IPS-18a (cell line): Measurements from ENCODE around the gene RETREG3.

Experiments
- H3K27ac ChIP-seq: one replicate; pipeline ENCODE4 v1.5.1; 2013; ENCODE audit warnings: low read length
- H3K27me3 ChIP-seq: one replicate; pipeline ENCODE4 v1.6.1; 2013; ENCODE audit warnings: mild to moderate bottlenecking, low read length; ENCODE audit not compliant: control insufficient read depth, insufficient read depth
- H3K36me3 ChIP-seq: one replicate; pipeline ENCODE4 v1.6.1; 2013; ENCODE audit warnings: low read depth, low read length; ENCODE audit not compliant: control insufficient read depth
- H3K4me1 ChIP-seq: one replicate; pipeline ENCODE4 v1.6.1; 2013; ENCODE audit warnings: low read depth, low read length; ENCODE audit not compliant: control insufficient read depth
- H3K4me3 ChIP-seq: one replicate; pipeline ENCODE4 v1.5.1; 2013; ENCODE audit warnings: low read length
- H3K9ac ChIP-seq: one replicate; pipeline ENCODE4 v1.6.1; 2013; ENCODE audit warnings: mild to moderate bottlenecking, low read length, moderate library complexity
- H3K9me3 ChIP-seq: one replicate; pipeline ENCODE4 v1.6.1; 2013; ENCODE audit warnings: low read depth, low read length; ENCODE audit not compliant: control insufficient read depth

Gene RETREG3, protein sequence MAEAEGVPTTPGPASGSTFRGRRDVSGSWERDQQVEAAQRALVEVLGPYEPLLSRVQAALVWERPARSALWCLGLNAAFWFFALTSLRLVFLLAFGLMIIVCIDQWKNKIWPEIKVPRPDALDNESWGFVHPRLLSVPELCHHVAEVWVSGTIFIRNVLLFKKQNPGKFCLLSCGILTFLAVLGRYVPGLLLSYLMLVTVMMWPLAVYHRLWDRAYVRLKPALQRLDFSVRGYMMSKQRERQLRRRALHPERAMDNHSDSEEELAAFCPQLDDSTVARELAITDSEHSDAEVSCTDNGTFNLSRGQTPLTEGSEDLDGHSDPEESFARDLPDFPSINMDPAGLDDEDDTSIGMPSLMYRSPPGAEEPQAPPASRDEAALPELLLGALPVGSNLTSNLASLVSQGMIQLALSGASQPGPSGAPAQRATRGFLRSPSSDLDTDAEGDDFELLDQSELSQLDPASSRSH

DNA sequence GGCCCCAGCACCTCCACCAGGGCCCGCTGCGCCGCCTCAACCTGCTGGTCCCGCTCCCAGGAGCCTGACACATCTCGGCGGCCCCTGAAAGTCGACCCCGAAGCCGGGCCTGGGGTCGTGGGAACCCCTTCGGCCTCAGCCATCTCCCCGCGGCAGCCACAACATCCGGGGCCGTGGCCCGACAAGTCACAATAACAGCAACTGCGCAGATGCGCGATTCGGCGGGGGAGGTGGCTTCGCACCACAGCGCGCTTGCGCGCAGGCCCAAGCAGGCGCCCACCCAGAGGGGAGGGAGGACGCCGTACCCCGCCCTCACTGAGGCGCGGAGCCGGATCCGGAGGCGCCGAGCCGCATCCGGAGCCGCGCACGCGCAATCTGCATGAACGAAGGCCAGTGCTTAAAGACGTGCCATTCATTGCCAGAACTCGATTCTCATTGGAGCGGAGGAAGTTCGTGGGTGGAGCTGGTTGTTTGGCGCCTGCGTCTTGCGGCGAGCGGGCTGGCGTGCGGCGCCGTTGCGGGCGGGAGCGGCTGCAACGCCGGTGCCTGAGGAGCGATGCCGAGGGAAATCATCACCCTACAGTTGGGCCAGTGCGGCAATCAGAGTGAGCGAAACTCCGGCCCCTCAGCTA lies at the start of gene RETREG3, which contains the start of gene TUBG1:
TSS of gene RETREG3 (minus strand) at position 193 of the 632 bp plus-strand sequence. CDS start at position 143, 50 bp downstream.
TSS of gene TUBG1 (plus strand) at position 502 of the 632 bp plus-strand sequence. CDS start at position 557, 55 bp downstream.
- Histone ChIP-seq H3K36me3 (peaks cover 27% of the 10 kb centered on the region), H3K9ac (peak within 1 kb of the TSS; percentile 86), H3K27ac (peak within 1 kb of the TSS; percentile 84), H3K27me3 (no peaks in the 10 kb centered on the region), H3K4me1 (peaks cover 7% of the 10 kb centered on the region), H3K9me3 (no peaks in the 10 kb centered on the region), H3K4me3 (peak within 1 kb of the TSS; percentile 99)

DNA sequence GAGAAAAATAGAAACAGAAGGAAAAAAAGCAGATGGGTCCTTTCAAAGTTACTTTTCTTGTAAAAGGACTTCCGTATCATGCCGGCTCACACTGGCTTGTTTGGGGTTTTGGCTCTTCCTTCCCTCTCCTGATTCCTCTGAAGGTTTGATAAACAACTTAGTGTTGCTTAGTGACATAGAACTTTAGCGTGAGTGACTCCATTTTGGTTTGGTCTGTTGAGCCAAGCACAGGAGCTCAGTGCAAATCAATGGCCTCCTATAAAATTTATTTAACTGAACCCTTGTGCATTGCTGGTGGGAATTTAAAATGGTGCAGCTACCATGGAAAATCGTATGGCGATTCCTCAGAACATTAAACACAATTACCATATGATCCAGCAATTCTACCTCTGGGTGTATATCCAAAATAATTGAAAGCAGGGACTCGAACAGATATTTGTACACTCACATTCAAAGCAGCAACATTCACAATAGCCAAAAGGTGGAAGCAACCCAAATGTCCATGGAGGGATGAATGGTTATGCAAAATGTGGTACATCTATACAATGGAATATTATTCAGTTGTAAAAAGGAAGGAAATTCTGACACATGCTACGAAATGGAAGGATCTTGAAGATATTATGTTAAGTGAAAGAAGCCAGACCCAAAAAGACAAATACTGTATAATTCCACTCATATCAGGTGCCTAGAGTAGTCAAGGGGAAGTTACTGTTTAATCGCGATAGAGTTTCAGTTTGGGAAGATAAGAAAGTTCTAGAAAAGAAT lies 48.8 kb upstream of the RETREG3 start:
- Histone ChIP-seq H3K4me1 (peaks cover 10% of the 10 kb centered on the region), H3K9ac (no peak overlapping the region), H3K27me3 (peaks cover 4% of the 10 kb centered on the region), H3K36me3 (peaks cover 4% of the 10 kb centered on the region), H3K27ac (no peak overlapping the region), H3K9me3 (no peaks in the 10 kb centered on the region), H3K4me3 (no peak overlapping the region)

DNA sequence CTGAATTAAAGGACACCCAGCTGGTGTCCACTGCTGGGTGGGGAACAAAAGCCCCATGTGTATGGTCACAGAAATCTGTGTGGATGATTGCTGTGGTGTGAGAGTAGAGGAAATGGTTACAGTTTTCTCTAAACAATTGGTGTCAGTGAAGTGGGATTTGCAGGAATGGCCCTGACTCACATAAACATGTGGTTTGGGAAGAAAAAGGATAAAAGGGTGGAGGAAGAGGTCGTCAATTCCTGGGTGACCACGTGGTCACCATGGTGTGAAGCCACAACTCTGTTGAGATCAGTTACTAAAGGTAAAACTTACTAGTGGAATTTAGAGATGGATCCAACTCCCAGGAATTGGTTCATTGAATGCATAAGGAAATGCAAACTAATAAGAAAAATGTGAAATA lies 46.4 kb upstream of the RETREG3 start:
- no peak overlapping the region for H3K27ac ChIP-seq
- no peaks in the 10 kb centered on the region for H3K9me3 ChIP-seq
- no peak overlapping the region for H3K9ac ChIP-seq
- peaks cover 4% of the 10 kb centered on the region for H3K27me3 ChIP-seq
- peaks cover 7% of the 10 kb centered on the region for H3K4me1 ChIP-seq
- H3K4me3 ChIP-seq, result no peak overlapping the region
- no peaks in the 10 kb centered on the region for H3K36me3 ChIP-seq

DNA sequence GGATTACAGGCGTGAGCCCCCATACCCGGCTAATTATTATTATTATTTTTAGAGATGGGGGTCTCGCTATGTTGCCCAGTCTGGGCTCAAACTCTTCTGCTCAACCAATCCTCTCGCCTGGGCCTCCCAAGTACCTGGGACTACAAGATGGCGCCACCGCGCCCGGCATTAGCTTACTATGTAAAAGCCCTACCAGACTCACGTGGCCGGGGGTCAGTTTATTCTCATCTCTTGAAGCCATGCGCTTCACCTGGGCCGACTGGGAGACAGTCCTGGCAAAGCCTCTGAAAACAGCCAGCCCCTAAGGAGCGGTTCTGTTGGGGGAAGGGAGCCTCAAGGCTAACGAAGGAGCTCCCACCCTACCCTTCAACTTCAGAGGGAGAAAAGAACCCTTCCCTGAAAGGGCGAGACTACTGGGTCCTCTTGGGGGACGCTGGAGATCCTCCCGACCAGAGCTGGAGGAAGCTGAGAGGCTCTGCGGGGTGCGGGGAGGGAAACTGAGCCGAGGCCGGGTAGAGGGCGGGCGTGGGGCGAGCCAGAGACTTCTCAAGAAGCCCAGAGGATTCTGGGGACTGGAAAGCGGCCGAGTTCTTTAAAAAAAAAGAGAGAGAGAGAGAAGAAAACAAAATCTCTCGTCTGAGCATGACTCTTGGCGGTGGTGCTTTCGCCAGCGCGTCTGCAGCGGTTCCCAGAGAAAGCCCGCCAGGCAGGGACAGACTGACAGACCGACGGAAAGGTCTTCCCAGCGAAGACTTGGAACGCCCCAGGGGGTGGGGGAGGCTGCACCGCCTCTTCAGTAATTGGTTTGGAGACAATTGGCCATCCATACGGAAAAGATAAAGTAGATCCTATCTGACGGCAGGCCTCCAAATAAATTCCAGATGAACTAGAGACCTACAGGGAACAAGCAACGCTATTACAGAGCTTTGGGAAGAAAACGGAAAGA lies 44.3 kb upstream of the RETREG3 start:
- Histone ChIP-seq H3K36me3 (no peaks in the 10 kb centered on the region), H3K9ac (peak overlapping the region; percentile 28), H3K4me1 (peaks cover 3% of the 10 kb centered on the region), H3K9me3 (no peaks in the 10 kb centered on the region), H3K4me3 (peak overlapping the region; percentile 54), H3K27ac (no peak overlapping the region), H3K27me3 (peaks cover 4% of the 10 kb centered on the region)

DNA sequence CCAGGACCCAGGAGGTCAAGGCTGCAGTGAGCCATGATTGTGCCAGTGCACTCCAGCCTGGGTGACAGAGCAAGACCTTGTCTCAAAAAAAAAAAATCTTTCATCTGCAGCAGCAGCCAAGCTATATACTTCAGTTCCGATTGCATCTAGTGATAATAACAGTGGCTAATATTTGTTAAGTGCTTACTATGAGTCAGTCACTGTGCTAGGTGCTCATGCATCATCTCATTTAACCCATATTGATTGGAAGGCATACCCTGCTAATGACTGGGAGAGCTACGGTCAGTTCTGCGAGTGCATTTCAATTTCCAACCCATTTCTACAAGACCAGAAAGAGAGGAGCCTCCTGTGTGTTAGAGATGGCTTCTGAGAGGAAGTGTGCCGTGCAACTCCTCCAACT lies 42.2 kb upstream of the RETREG3 start:
- Histone ChIP-seq H3K9ac (no peak overlapping the region), H3K27ac (no peak overlapping the region), H3K4me3 (no peak overlapping the region), H3K4me1 (peaks cover 3% of the 10 kb centered on the region), H3K9me3 (no peaks in the 10 kb centered on the region), H3K36me3 (no peaks in the 10 kb centered on the region), H3K27me3 (peaks cover 4% of the 10 kb centered on the region)

DNA sequence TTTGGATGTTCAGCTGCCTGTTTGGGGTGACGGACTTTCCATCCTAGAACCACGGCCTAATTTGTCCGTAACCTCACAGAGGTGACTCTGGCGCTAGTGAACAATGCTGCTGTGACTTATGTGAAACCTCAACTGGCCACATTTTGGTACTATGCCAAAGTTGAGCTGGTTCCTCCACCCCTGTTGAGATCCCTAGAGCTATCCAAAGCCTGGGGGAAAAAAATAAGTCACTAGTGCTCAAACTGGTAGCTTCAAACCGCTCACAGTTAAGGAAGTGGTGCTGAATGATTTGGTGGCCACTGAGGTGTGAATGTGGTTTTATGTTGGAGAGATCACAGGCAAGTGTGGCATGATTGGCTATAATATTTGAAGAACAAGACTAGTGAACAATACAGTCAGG lies 38.6 kb upstream of the RETREG3 start:
- H3K9me3 ChIP-seq, result no peaks in the 10 kb centered on the region
- H3K27me3 ChIP-seq, result no peaks in the 10 kb centered on the region
- H3K27ac ChIP-seq, result no peak overlapping the region
- H3K36me3 ChIP-seq, result no peaks in the 10 kb centered on the region
- H3K4me3 ChIP-seq, result no peak overlapping the region
- no peak overlapping the region for H3K9ac ChIP-seq
- no peaks in the 10 kb centered on the region for H3K4me1 ChIP-seq

DNA sequence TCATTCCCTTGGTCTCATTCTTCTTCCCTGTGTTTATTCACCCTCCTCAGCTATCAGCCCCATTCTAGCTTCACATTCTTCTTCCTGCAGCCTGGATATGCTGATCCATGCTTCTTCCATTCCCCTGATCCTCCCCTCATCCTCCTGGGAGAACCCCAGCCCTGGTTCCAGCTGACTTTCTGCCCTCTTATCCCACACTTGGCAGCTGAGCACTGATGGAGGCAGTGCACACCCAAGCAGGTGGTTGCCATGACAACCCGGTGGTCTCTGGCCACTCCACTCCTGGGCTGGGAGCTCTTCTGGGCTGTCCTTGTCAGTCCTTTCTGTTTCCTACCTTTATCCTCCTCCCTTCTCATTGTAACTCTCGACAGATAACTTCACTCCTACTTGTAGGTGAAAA lies 33.2 kb upstream of the RETREG3 start:
- no peak overlapping the region for H3K4me3 ChIP-seq
- H3K27me3 ChIP-seq, result no peaks in the 10 kb centered on the region
- no peaks in the 10 kb centered on the region for H3K4me1 ChIP-seq
- no peaks in the 10 kb centered on the region for H3K36me3 ChIP-seq
- H3K9ac ChIP-seq, result no peak overlapping the region
- H3K27ac ChIP-seq, result no peak overlapping the region
- H3K9me3 ChIP-seq, result no peaks in the 10 kb centered on the region

DNA sequence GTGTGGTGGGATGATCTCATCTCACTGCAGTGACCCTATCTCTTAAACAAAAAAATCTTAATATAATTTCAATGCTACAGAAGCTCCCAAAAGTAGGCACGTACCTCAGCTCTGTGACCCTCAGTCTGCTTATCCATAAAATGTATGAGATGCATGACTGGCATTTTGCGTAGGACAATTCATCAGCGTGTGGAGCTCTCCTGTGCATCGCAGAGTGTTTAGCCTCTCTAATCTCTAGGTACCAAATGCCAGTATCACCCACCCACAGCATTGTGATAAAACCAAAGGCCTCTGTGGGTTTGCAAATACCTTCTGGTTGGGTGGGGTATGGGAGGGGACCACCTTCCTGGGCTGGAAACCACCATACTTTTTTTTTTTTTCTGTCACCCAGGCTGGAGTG lies 30.9 kb upstream of the RETREG3 start:
- Histone ChIP-seq H3K36me3 (no peaks in the 10 kb centered on the region), H3K4me3 (no peak overlapping the region), H3K4me1 (no peaks in the 10 kb centered on the region), H3K9ac (no peak overlapping the region), H3K9me3 (no peaks in the 10 kb centered on the region), H3K27me3 (no peaks in the 10 kb centered on the region), H3K27ac (no peak overlapping the region)

DNA sequence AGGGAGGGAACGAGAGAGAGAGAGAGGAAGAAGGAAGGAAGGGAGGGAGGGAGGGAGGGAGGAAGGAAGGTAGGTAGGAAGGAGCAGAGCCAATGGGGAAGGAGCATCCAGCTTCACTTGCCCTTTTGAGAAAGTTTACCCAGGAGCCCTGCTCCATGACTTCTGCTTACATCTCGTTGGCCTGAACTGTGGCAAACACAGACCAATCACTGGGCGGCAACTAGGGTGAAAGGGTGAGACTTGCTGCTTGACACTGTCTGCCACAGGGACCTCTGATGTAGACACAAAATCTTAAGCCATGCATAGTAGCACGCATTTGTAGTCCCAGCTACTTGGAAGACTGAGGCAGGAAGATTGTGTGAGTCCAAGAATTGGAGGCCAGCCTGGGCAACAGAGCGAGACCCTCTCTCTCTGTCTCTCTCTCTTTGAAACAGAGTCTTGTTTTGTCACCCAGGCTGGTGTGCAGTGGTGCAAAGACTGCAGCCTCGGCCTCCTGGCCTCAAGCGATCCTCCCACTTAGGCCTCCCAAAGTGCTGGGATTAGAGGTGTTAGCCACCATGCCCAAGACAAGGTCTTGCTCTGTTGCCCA lies 30.4 kb upstream of the RETREG3 start:
- Histone ChIP-seq H3K9me3 (no peaks in the 10 kb centered on the region), H3K4me3 (no peak overlapping the region), H3K9ac (no peak overlapping the region), H3K4me1 (no peaks in the 10 kb centered on the region), H3K27ac (no peak overlapping the region), H3K36me3 (no peaks in the 10 kb centered on the region), H3K27me3 (no peaks in the 10 kb centered on the region)

DNA sequence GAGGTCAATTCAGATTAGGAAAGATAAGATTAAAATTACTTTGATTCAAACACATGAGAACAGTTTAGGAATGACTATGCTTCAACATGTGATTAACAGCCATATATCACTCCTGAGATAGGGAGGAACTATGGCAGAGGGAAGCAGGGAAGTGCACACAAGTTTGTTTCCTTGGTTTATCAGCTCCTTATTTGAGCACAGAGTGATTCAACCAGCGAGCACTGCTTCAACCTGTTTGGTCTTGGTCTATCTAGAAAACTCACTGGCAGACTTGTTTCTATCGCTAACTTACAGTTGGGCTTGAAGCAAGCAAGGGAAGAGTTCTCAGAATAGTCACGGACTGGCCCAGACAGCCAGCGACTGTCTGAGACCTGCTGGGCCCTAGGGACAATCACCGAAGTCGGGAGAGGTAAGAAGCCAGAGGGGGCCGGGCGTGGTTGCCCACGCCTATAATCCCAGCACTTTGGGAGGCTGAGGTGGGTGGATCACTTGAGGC lies 23.8 kb upstream of the RETREG3 start:
- H3K27ac ChIP-seq, result no peak overlapping the region
- H3K27me3 ChIP-seq, result no peaks in the 10 kb centered on the region
- no peak overlapping the region for H3K4me3 ChIP-seq

More for the DNA sequence above, 23.8 kb upstream of the RETREG3 start:
- no peaks in the 10 kb centered on the region for H3K4me1 ChIP-seq
- no peak overlapping the region for H3K9ac ChIP-seq
- H3K36me3 ChIP-seq, result no peaks in the 10 kb centered on the region
- H3K9me3 ChIP-seq, result no peaks in the 10 kb centered on the region
